Measurements from ENCODE around the gene ZNF385B.

ZNF385B gene

DNA sequence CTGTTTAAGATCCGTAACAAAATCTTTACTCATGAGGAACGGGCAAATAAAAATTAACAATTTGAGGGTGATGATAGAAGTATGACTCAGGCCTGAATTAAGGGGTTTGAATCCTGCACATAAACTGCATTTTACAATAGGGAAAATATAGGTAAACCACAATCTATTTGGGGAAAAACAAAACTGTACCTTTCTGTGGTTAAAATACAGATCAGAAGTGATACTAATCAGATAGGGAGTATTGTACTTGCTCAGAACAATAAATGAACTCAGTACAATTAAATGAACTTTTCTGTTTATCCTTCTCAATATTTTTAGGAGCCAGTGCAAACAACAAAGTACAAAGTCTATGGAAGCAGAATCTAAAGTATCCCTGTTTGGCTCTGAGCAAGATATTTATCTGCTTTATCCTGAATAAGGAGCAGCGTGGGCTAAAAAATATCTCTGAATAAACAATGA is 287.3 kb downstream of the ZNF385B start:
- DNase-seq = no peak

DNA sequence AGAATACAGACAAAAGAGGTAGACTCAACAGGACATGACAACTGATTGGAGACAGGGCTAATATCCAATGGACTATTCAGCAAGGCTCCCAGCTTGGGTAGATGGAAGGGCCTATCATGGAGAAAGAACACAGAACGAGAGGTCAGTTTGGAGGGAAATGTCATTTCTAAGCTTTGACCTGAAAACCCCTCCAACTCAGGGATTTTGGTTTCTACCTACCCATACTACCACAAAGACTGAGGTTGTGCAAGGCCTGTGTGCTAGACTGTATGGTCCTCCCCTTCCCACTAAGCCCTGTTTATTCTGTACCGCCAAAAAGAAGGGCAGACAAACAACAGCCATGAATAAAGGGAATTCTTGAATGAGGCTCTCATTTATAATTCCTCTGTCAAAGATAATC is 288.9 kb downstream of the ZNF385B start:
- DNase-seq = no peak

DNA sequence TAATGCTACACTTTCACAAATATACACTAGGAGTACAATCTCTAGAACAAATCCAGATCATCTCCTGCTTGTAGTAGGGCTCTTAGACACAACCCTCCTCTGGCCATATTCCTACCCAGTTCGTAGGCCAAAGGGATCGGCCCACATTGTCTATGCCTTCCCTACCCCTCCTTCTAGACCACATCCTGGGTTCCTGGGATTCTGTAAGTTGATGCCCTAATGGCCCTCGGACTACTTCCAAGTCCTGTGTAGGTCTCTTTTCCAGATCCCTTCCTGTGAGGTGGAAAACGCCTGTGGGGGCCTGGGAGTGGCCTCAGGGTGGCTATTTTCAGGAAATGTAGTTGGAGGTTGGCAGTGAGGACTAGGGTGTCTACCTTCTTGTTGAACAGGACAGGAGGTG is 289.7 kb downstream of the ZNF385B start:
- DNase-seq = no peak

DNA sequence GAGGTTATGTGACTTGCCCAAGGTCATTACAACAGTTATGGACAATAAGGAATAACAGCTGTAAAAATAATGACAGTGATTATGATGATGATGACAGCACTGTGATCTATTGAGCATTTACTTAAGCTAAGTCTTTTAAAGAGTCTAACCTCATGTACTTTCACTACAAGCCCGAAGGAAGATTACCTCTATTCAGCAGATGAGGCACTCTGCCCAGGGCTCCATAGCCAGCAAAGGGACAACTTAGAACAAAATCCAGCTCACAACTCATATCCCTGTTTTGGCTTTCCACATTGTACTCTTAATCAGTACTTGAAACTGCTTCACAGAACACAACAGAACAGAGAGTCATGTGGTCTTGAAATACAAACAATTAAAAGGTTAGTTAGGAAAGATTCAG is 290.2 kb downstream of the ZNF385B start:
- DNase-seq = no peak

DNA sequence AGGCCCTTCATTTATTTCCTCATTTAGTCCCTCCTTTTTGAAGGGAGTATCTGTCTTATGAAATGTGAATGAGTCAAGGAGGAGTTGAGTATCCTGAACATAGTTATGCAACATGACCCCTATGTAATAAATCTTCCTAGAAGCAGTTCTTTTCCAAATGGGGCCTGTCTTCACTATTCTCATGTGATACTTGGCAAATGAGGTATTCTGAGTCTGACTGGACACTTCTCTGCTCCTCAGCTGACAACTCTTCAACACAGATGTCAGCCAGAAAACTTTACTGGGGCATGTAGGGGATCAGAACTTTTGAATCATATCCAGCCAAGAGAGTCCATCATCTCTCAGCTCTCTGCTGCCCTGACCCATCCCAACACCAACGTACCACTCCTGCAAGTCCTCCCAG is 291.6 kb downstream of the ZNF385B start:
- no peak for DNase-seq

DNA sequence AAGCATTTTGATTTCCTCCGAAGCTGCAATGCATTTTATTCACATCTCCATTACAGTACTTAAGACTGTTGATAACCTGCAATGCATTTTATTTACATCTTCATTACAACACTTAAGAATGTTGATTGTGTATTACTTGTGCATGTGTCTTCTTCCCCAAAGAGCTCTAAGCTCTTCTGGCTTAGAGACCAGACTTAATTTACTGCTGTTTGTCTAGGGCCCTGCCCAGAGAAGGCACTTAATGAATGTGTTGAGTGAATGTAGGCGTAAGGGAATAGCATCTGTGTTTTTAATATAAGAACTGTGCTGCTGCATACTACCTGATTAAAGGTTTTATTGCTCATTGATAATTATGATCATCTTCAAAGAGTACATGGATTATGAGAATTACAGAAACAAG is 295.6 kb downstream of the ZNF385B start:
- DNase-seq = no peak

DNA sequence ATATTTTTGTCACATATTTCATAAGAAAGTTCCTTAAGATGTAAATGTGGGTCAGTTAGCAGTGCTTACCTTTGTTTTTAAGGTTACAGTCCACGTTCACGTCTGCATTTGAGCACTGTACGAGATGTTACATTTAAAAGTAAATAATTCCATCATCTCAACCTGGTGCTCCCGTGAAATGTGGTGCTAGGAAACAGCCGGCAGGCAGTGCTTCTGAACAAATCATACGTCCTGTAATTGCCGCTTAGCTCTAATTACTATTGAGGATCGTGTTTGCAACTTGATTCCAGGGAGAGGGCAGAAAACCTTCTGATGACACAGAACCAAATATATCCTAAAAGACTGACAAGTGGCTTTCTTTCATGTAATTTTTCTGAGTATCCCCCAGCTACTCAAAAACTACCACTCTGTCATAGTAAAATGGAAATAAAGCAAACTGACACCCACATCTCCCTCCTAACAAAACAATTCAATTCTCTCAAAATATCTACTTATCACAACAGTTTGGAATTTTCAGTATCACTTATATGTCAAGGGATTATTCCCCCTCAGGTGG is 299.0 kb downstream of the ZNF385B start:
- DNase-seq = no peak

DNA sequence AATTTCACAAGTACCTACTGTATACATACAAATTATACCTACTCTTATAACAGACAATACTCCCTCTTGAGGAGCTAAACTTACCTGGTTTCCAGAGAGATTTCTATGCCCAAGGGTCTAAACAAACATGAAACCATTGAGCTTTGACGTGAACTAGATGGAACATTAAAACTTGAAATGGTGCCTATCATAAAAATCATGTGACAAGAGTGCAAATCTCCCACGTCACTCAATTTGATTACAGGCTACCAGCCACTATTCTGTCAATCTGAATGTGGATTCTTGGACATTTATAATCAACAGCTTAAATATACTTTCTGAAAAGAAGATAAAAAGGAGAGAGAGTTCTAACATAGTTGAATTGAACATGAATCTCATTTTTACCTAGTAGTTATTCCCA is 299.7 kb downstream of the ZNF385B start:
- no peak for DNase-seq

DNA sequence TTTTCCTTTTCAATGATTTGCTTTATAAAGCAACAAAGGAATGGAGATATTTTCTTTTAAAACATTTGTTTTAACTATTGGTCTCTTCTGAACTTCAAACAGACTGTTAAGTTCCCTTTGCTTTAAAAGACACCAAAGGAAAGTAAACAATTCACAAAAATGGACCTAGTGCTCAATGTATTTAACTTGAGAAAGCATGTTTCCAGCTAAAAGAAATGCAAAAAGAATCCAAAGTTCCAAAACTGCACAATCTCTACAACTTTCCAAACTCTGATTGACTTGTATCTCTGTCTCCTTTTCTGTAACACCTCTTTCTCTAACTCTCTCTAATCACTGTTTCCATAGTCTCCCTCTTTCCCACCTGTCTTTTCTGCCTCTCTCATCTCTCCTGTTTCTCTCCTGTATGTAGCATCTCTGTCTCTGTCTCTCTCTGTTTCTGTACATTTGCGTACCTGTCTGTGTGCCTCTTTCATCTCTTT is 301.1 kb downstream of the ZNF385B start:
- DNase-seq = no peak

DNA sequence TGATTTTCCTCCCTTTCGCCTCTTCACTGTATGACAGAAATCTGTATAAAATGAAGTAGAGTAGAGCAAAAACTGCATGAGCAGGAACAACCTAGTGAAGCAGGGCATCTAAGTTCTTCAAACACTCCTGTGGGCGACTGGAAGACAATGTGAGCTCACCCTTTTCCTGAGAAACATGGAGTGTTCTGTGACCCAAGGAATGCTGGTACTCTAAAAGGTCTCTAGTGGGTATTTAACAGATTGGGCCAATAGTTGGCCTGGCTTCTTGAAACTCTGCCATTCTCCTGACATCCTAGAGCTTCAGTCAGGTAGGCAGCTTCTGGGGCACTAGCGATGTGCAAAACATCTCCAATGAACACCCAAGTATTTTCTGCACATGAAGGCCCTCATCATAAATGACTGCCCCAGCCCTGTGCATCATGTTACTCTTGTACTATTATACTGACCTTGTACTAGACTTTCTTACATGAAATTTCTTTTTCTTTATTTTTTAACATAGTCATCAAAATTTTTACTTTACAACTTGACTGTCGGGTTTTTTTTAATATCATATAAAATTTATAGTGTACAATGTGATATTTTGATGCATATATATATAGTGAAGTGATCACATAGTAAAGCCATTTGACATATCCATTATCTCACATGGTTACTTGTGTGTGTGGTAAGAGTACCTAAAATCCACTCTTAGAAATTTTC is 302.2 kb downstream of the ZNF385B start:
- DNase-seq = no peak

DNA sequence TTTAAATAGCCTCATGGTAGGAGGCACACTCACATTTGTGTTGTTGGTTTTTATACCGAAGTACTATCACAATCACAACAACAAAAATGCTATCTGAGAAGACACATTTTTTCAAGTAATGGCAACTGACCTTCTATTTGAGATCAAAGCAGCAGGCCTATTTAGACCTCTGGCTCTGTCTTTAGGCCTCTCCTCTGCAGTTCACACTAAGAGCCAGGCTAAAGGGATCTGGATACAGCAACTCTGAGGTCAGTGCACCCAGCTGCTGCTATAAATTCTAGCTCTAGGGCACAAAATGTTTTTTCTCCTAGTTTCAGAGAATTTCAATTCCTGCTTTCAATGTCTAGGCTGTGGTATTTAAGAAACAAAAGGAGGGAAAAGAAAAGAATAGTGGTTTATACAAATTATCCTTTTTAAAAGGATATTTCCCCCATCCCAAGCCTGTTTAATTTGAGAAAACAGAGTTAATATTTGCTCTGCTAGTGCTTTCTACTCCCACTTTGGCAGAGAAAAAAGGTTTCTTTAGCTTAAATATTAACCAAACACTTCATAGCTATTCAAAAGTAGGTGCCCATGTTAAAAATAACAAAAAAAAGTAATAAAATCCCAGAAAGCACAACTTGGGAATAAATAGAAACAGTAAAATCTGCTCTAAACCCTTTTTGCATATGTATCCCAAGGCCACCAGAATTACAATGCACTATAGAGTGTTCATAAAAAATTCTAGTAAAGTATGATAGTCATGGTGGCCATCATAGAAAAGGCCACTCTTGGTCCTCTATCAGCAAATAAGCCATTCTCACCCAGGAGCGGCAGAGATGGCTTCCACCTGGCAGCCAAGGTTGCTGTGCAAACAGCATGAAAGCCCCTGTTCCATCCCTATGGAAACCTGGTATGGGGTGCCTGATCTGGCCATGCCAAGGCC is 303.1 kb downstream of the ZNF385B start:
- no peak for DNase-seq

DNA sequence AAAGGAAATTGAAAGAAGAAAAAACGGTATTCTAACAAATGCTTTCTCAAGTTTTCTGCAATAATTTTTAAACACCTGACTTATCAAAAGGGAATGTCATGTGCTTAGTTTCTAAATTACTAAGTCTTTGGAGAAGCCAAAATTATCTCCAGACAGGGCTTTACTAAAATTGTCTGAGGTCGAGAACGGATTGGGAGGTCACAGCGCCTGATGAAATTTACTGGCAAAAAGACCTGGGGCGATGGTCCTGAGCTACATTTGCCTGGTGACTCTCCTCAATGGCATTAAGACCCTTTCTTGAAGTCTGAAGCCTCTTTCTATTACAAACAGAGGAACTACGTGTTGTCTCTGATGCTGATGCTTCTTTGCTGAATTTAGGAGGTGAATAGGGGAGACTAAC is 305.0 kb downstream of the ZNF385B start:
- no peak for DNase-seq

DNA sequence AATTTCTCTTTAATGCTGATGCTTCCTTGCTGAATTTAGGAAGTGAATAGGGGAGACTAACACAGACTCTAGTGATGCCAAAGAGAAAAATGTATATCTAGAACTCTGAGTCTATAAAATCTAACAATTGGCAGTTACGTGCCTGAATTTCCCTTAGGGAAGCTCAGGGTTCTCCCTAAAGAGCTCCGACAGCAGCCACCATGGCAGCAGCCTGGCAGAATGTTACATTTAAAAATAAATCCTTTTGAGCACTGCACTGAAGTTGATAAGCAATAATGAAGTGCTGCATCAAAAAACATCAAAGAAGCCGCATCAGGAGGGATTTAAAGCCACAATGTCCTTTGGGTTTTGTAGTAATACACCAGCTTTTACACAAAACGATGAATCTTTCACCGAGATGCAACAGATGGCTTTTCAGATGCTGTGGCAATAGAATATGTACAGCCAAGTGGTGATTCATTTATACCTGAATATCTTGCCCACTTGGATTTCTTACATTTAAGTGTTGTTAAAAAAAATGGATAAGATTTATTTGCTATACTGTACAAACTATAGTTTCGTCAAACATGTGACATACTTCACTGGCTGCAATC is 305.6 kb downstream of the ZNF385B start:
- no peak for DNase-seq

DNA sequence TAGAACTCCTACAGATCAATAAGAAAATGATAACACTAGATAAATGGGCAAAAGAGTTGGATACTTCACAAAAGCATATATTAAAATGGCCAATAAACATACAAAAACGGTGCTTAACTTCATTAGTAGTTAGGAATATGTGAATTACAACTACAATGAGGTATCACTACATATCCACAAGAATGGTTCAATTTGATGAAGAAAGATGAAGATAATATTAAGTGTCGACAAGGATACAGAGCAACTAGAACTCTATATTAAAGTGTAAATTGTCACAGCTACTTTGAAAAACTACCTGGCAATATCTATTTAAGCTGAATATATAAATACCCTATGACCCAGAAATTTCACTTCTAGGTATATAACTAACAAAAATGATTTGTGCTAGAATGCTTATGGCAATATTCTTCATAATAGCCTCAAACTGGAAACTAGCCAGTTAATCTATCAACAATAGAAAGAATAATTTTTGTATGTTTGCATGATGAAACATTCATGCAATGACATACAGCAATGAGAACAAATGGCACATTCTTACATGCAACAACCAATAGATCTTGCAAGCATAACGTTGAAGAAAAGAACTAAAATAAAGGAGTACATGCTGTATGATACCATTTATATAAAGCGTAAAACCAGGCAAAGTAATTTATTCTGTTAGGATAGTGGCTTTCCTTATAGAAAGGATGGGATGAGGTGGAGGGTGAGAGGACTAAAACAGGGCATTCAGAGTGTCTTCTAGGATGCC is 306.6 kb downstream of the ZNF385B start:
- no peak for DNase-seq

DNA sequence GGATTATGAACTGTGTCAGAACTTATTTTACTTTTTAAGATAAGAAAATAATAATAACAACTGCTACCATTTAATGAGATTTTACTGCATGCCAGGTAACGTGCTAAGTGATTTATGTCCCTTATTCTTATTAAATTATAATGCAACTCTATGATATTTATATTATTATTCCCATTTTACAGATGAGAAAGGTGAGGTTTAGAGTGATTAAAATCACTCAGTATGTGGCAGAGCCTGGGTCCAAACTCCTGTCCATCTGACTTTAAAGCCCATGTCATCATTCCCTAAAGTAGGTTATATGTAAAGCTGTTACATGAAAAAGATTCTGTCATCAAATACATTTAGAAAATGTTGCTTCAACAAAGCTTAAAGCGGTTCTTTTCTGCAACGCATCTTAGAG is 308.0 kb downstream of the ZNF385B start:
- no peak for DNase-seq

DNA sequence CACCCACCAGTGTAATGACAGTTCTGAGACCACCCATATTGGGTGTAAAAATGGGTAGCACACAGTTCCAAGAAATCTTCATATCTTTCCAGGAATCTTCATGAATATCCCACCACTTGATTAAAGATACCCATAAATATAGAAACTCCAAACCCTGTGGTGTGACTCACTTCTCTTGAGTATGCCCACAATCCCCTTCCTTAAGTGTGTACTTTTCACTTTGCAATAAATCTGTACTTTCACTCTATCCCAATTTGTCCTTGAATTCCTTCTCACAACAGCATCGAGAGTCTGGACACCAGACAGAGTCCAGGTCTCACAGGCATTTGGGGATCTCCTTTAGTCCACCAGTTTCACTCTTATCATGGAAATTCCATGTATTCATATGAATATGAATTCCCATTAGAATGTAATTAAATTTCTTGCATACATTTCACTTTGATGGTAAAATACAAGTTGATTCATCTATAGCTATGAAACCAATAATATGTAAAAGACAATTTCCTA is 309.8 kb downstream of the ZNF385B start:
- DNase-seq = no peak

DNA sequence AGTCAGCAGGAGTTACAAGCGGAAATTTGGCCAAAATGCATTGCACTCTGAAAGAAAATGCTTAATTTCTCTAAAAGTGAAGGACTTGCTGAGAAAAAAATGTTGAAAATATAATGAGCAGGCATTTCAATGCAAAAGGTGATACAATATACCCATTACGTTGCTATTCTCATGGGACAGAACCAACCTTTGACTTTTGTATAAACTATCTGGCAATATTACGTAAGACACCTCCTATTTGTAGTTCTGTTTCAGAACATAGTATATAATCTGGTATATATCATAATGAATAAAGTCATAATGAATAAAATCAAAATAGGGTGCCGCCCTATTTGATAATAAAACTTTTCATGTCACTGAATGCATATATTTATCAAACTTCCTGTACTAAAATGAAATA is 310.6 kb downstream of the ZNF385B start:
- DNase-seq = no peak

DNA sequence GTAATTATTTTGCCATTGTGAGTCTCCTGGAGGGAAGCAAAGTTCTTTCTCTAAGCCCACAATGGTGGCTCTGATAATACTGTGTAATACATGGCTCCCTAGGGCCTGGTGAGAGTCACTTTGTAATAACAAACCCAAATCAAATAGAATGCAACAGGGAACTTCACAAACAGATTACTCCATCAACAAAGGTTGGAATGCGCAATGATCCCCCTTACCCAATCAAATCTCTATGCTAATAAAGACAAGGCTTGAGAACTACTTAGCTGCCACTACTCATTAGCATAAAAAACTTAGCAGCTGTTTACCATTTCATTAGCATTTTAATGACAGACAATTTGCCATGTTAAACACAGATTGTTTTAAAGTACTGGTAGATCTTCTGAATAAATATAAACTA is 311.2 kb downstream of the ZNF385B start:
- no peak for DNase-seq

DNA sequence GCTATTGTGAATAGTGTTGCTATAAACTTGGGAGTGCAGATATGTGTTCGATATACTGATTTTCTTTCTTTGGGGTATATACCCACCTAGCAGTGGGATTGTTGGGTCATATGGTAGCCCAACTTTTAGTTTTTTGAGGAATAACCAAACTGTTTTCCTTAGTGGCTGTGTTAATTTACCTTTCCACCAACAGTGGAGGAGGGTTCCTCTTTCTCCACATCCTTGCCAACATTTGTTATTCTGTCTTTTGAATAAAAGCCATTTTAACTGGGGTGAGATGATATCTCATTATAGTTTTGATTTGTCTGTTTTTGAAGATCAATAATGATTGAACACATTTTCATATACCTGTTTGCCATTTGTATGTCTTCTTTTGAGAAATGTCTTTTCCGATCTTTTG is 314.8 kb downstream of the ZNF385B start:
- DNase-seq = no peak

DNA sequence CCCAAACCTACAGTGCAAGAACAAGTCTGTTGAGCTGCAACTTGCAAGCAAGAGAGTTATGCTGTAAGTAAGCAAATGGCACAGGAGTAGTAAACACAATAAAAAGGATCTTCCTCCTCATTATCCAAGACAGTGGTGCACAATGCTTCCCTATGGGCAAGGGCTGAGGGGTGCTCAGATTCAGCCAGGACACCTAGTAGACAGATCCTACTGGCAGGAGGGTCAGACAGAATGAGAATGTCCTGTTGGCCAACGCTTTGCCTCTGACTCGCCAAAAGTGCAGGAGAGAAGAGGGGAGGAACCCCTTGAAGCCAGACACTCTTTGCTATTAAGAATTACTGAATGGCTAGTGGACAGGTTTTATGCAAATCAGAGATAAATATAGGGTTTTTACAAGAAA is 316.4 kb downstream of the ZNF385B start:
- DNase-seq = no peak

DNA sequence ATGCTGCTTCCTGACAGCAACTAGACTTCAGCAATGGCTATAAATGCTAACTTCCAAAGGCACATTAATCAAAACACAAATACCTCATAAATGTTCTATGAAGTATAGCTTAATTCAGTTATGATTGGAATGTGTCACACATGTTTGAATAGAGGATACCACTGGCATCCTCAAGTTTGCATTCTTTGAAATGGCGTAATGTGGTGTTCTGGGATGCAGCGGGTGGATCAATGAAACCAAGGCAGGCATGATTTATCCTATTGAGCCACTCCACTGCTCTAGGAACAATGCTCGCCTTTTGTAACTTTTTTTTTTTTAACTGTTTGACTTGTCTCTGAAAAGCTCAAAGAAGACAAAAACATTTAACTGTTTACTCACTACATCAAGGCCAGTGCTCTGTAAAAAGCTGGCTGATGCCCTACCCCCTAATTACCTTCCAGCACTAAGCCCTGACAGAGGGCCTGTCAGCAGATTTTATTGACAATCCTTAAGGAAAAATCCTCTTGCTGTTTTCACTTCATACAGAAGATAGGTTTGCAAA is 318.0 kb downstream of the ZNF385B start:
- DNase-seq = no peak

DNA sequence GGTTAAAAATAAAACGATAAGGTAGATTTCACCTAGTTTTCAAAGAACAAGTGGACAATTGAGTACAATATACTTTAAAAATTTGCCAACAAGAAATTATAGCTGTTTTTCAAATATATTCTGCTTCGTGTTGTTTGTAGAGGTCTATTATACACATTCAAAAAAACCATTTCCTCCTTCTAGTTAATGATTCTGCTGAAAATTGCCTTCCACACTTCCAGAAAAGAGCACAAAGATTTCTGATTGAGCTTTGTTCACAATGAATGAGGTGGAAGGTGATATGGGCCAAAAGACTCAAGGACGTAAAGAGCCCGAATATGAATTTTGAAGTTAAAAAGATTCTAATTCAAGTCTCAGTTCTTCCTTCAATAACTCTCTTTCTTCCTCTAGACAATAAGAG is 319.8 kb downstream of the ZNF385B start:
- no peak for DNase-seq
